Thymus (tissue), 11 donors: ENCODE results near the gene PLCH2. TPM values are rescaled to one million over a fixed set of nuclear protein-coding genes. Genes with fewer than 3 reads are reported as not detected.

Source experiments
- DNase-seq, 9 donors: peaks; one replicate each; pipeline ENCODE4 v3.0.0-alpha.2; 2013; ENCODE audit warnings: low spot score in 9 of 9, low read depth in 6 of 9, missing footprints in 1 of 9
- H3K27ac ChIP-seq, 2 donors: one replicate each; pipeline ENCODE4 v1.5.1; 2013; ENCODE audit warnings: control low read depth in 1 of 2, low read depth in 1 of 2, low read length in 1 of 2, mild to moderate bottlenecking in 1 of 2, moderate library complexity in 1 of 2
- H3K27me3 ChIP-seq, 2 donors: one replicate each; pipeline ENCODE4 v1.5.1; 2013; ENCODE audit warnings: low read length in 1 of 2; ENCODE audit not compliant: control insufficient read depth in 2 of 2, insufficient read depth in 1 of 2
- H3K36me3 ChIP-seq, 2 donors: one replicate each; pipeline ENCODE4 v1.5.1; 2013; ENCODE audit warnings: low read length in 1 of 2, mild to moderate bottlenecking in 1 of 2, moderate library complexity in 1 of 2; ENCODE audit not compliant: control insufficient read depth in 2 of 2, insufficient read depth in 2 of 2
- H3K4me1 ChIP-seq, 2 donors: one replicate each; pipeline ENCODE4 v1.5.1; 2013; ENCODE audit warnings: low read length in 2 of 2; ENCODE audit not compliant: control insufficient read depth in 2 of 2, insufficient read depth in 2 of 2
- H3K4me3 ChIP-seq, 2 donors: one replicate each; pipeline ENCODE4 v1.5.1; 2013; ENCODE audit warnings: low read length in 2 of 2, control low read depth in 1 of 2, mild to moderate bottlenecking in 1 of 2
- H3K9me3 ChIP-seq, 2 donors: one replicate each; pipeline ENCODE4 v1.5.1; 2013; ENCODE audit warnings: low read length in 1 of 2, mild to moderate bottlenecking in 1 of 2; ENCODE audit not compliant: control insufficient read depth in 2 of 2, insufficient read depth in 1 of 2
- WGBS: extraction: QIAGEN DNeasy Blood & Tissue Kit; methylation state at CpG from one replicate; pipeline ENCODE4 v1.1.7; 2013; 5-methylcytosine and 5-hydroxymethylcytosine counted together
- polyA plus RNA-seq: library from polyadenylated mRNA; stranded (reverse); fragments of 200-250 nt; gene quantifications from one replicate; pipeline ENCODE4 v1.2.3, GENCODE V29; 2013
- total RNA-seq: library from RNA; stranded (reverse); fragments of 120-200 nt; gene quantifications from one replicate; pipeline ENCODE4 v1.2.4, GENCODE V29; 2013
- donor health status: healthy.

PLCH2 gene
- total and polyA plus RNA-seq, 2 donors = 0.90 to 34.4 TPM

DNA sequence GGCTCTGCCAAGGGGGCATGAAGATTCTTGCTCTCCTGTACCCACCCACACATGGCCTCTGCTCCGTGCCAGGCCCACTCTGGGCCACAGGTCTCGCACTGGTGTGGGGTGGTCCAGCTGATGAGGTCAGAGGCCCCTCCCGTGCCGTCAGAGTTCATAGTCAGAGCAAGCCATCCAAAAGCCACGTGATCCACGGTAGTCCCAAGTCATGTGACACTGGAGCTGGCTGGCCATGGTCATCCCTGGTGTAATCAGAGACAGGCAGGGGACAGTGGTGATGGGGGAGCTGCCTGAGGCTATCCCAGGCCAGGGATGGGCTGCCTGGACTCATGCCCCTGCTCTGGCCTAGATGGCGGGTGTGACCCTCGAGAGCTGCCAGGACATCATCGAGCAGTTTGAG lies 10.5 kb downstream of the PLCH2 start:
- no peak overlapping the region for H3K4me3 ChIP-seq
- WGBS = 97% methylated on average over 9 of the region's 9 CpGs
- DNase-seq = no peak
- no peak overlapping the region for H3K27ac ChIP-seq
- peaks cover 0 to 14% of the 10 kb centered on the region in 2 donors for H3K9me3 ChIP-seq
- H3K27me3 ChIP-seq = no peaks in the 10 kb centered on the region
- H3K4me1 ChIP-seq = no peaks in the 10 kb centered on the region
- no peaks in the 10 kb centered on the region for H3K36me3 ChIP-seq

DNA sequence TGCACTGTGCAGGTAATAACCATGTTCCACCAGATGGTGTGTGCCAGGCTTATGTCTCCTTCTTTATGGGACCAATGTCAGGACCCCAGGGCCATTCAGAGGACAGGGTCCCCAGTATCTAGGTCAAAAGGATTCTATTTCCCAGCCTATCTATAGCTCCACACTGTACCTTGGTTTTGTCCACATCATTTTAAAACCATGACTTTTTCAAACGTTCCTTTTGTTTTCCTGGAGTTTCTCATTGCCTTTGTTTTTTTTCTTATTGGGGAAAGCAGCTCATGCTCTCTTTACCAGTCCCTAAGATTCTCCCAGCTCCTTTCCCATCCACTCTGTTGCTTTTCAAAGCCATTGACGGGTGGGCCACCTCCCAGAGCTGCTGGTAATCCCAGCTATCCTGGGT lies 12.6 kb downstream of the PLCH2 start:
- H3K4me1 ChIP-seq = peaks cover 6 to 8% of the 10 kb centered on the region in 2 donors
- WGBS = 98% methylated on average over 2 of the region's 2 CpGs
- H3K4me3 ChIP-seq = no peak overlapping the region
- H3K9me3 ChIP-seq = peaks cover 0 to 14% of the 10 kb centered on the region in 2 donors
- no peaks in the 10 kb centered on the region for H3K36me3 ChIP-seq
- no peak overlapping the region for H3K27ac ChIP-seq
- H3K27me3 ChIP-seq = peaks cover 0 to 3% of the 10 kb centered on the region in 2 donors
- no peak for DNase-seq

DNA sequence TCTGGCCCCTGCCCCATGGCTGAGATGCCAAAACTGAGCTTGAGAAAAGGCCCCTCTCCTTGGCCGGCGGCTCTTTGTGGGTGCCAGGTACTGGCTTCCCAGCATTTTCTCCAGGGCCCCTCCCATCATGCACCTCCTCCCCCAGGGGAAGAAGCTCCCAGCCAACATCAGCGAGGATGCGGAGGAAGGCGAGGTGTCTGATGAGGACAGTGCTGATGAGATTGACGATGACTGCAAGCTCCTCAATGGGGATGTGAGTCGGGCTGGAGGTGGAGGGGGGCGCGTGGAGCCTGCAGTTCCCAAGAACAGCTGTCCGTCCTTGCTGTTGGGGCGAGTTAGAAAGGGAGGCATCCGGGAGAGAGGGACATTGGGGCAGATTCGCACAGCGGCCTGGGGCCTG lies 13.5 kb downstream of the PLCH2 start:
- no peak for DNase-seq
- no peak overlapping the region for H3K4me3 ChIP-seq
- WGBS = 97% methylated on average over 14 of the region's 14 CpGs
- H3K27me3 ChIP-seq = peaks cover 0 to 3% of the 10 kb centered on the region in 2 donors
- H3K4me1 ChIP-seq = peaks cover 14 to 17% of the 10 kb centered on the region in 2 donors
- H3K36me3 ChIP-seq = no peaks in the 10 kb centered on the region
- peaks cover 0 to 14% of the 10 kb centered on the region in 2 donors for H3K9me3 ChIP-seq
- H3K27ac ChIP-seq = no peak overlapping the region

DNA sequence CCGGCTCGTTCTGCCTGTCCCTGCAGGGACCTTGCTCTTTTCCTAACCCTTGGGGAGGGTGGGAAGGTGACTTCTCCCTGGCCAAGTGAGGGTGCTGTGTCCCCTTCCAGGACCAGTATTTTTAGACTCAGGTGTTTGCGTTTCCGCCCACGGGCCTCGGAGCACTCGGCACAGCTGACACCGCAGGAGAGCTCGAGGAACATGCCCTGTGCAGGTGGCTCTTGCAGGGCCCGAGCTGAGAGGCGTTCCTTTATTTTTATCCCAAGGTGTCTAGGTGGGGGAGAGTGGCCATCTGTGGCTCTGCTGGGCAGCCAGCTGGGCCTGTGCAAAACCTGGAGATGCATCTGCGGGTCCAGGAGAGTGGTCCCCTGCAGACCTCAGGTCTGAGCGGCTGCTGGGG lies 16.0 kb downstream of the PLCH2 start:
- H3K9me3 ChIP-seq = peaks cover 0 to 14% of the 10 kb centered on the region in 2 donors
- no peak for DNase-seq
- peaks cover 30 to 36% of the 10 kb centered on the region in 2 donors for H3K4me1 ChIP-seq
- no peaks in the 10 kb centered on the region for H3K36me3 ChIP-seq
- H3K27ac ChIP-seq = no peak overlapping the region
- H3K27me3 ChIP-seq = peaks cover 0 to 3% of the 10 kb centered on the region in 2 donors
- H3K4me3 ChIP-seq = no peak overlapping the region
- WGBS = 90% methylated on average over 13 of the region's 13 CpGs

DNA sequence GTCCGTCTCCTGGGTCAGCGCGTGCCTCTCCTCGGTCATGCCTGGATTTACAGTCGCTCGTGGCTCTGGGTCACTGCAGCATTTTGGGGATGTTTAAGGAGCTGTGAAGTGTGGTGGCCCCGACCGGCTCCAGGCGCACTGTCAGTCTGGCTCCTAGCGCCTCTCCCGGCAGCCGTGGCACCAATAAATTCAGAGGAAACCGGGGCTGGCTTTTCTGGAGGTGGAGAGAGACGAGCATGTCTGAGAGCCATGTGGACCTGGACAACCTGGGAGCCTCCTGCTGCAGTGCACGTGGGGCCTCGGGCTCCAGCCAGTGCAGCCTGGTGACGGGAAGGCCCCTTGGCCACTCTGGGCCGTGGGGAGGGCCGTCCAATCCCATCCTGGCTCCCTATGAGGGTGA lies 17.1 kb downstream of the PLCH2 start:
- Histone ChIP-seq H3K4me1 (peaks cover 30 to 38% of the 10 kb centered on the region in 2 donors), H3K36me3 (no peaks in the 10 kb centered on the region), H3K27me3 (peaks cover 0 to 3% of the 10 kb centered on the region in 2 donors), H3K4me3 (no peak overlapping the region), H3K27ac (no peak overlapping the region), H3K9me3 (peaks cover 0 to 11% of the 10 kb centered on the region in 2 donors)
- no peak for DNase-seq
- WGBS = 89% methylated on average over 19 of the region's 19 CpGs

DNA sequence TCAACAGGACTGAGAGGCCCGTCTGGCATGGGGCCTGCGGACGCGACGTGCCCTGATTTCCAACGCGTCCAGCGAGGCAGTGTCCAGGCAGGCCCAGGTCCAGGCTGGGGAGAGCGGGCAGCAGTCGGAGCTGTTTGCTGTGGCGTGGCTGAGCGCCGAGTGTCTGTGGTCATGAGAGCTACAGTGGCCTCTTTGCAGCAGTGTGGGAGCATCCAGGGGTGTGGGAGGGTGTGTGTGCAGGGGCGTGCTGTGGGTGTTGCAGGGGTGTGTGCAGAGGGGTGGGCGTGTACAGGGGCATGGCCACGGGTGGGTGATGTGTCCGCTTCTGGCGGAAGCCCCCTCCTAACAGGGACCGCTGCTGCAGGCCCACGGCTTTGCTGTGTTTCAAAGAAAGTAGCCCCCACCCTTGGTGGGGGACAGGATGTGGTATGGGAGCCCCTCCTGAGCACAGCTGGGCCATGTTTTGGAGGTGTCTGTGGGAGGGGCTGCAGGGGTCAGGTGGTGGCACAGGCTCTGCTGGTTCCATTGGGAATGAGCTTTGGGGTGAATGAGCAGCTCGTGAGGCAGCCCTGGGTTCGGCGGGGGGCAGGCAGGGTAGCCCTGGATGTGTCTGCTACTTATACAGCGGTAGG lies 17.7 kb downstream of the PLCH2 start:
- Histone ChIP-seq H3K27me3 (peaks cover 0 to 3% of the 10 kb centered on the region in 2 donors), H3K36me3 (no peaks in the 10 kb centered on the region), H3K27ac (peak overlapping the region; percentile 72 to 76), H3K4me1 (peaks cover 30 to 38% of the 10 kb centered on the region in 2 donors), H3K9me3 (peaks cover 0 to 8% of the 10 kb centered on the region in 2 donors), H3K4me3 (no peak overlapping the region)
- peak in 6 of 9 donors; percentile 21 to 80 (median 54) for DNase-seq
- WGBS = 50% methylated on average over 24 of the region's 24 CpGs

DNA sequence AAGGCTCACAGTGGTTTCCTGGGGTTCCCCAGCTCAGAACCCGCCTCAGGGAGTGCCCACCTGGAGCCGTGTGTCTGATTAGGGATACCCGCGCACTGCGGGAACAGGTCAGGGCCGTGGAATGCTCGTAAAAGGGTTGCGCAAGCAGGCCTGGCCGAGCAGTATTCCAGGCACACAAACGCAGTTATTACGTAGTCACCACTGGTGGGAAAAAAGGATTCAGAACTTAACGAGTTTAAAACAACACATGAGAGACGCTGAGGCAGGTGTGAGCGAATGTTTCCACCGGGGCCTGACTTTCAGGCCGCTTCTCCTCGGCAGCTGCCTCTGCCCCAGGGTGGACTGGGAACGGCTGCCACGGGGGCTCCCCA lies 18.2 kb downstream of the PLCH2 start:
- H3K36me3 ChIP-seq = no peaks in the 10 kb centered on the region
- H3K27me3 ChIP-seq = peaks cover 0 to 3% of the 10 kb centered on the region in 2 donors
- H3K4me1 ChIP-seq = peaks cover 32 to 39% of the 10 kb centered on the region in 2 donors
- 75% methylated on average over 19 of the region's 19 CpGs for WGBS
- H3K27ac ChIP-seq = peak overlapping the region; percentile 72 to 76
- DNase-seq = no peak
- no peak overlapping the region for H3K4me3 ChIP-seq
- peaks cover 0 to 3% of the 10 kb centered on the region in 2 donors for H3K9me3 ChIP-seq

DNA sequence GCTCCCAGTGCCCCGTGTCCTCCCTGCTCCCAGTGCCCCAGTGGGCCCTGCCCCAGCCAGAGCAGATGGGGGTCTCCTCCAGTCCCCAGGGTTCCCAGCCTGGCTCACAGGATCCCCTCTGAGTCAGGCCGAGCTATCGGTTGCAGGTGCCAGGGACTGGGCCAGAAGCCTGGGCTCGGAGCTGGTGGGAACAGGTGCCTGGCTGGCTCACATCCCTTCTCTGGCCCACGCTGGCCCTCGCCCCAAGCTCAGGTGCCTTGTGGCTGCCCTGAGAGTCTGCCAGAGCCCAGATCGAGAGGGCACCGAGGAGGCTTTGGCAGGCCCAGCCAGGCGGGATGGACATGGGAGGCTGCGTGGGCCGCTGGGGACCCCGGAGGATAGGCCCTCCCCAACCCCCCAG lies 18.9 kb downstream of the PLCH2 start:
- Histone ChIP-seq H3K9me3 (no peaks in the 10 kb centered on the region), H3K27ac (no peak overlapping the region), H3K27me3 (peaks cover 0 to 3% of the 10 kb centered on the region in 2 donors), H3K4me1 (peaks cover 39 to 46% of the 10 kb centered on the region in 2 donors), H3K4me3 (no peak overlapping the region), H3K36me3 (no peaks in the 10 kb centered on the region)
- WGBS = 96% methylated on average over 12 of the region's 12 CpGs
- DNase-seq = no peak

DNA sequence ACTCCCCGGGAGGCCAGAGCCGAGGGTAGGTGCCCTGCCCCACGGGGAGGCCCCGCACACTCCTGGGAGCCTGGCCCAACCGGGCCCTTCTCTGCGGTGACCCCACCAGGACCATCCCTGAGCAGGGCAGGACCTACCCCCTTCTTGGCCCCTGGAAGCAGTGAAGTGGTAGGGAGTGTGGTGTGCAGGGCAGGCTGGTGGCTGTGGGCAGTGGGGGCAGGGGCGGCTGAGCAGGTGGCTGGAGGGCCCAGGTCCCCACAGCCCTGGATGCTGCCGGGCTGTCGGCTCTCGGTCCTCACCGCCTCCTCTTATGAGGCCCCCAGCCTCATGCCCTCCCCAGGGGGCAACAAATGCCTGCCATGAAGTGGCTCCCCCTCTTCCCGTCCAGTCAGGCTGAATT lies 19.5 kb downstream of the PLCH2 start:
- peaks cover 44 to 51% of the 10 kb centered on the region in 2 donors for H3K4me1 ChIP-seq
- no peak for DNase-seq
- no peaks in the 10 kb centered on the region for H3K9me3 ChIP-seq
- WGBS = 95% methylated on average over 12 of the region's 12 CpGs
- no peak overlapping the region for H3K27ac ChIP-seq
- H3K27me3 ChIP-seq = peaks cover 0 to 3% of the 10 kb centered on the region in 2 donors
- H3K36me3 ChIP-seq = no peaks in the 10 kb centered on the region
- no peak overlapping the region for H3K4me3 ChIP-seq
